Sciatic nerve (tissue), 2 donors: Measurements from ENCODE around the gene HMCN1. TPM values are rescaled to one million over a fixed set of nuclear protein-coding genes. Genes with fewer than 3 reads are reported as not detected.

Source experiments
- ATAC-seq: fragments of 200-7000 bp; cut with Tn5 transposase; one replicate; pipeline ENCODE4 v1.9.1; 2020; ENCODE audit warnings: mild to moderate bottlenecking, moderate library complexity
- DNase-seq: peaks from one replicate; pipeline ENCODE4 v3.0.0-alpha.2; 2020; ENCODE audit warnings: low spot score
- intact Hi-C: fragments of 100-400 bp; cut with DNase I; formaldehyde crosslinking; loops from one replicate; pipeline ENCODE4 v1.14.2; 2022
- total RNA-seq: library from RNA; stranded (reverse); fragmentation: NEBNext Ultra II Directional; extraction: Animal tissue kit (Norgen Biotek cat#: 25700); gene quantifications from one replicate; pipeline ENCODE4 v1.2.1, GENCODE V29; 2021
- donor health status: DM: no; HTN: no; CAD: no.
- donor health status: DM: no; HTN: no; CAD: no.

Gene HMCN1
- total RNA-seq, 1 donor from 2014 or later, result 6.9 TPM

DNA sequence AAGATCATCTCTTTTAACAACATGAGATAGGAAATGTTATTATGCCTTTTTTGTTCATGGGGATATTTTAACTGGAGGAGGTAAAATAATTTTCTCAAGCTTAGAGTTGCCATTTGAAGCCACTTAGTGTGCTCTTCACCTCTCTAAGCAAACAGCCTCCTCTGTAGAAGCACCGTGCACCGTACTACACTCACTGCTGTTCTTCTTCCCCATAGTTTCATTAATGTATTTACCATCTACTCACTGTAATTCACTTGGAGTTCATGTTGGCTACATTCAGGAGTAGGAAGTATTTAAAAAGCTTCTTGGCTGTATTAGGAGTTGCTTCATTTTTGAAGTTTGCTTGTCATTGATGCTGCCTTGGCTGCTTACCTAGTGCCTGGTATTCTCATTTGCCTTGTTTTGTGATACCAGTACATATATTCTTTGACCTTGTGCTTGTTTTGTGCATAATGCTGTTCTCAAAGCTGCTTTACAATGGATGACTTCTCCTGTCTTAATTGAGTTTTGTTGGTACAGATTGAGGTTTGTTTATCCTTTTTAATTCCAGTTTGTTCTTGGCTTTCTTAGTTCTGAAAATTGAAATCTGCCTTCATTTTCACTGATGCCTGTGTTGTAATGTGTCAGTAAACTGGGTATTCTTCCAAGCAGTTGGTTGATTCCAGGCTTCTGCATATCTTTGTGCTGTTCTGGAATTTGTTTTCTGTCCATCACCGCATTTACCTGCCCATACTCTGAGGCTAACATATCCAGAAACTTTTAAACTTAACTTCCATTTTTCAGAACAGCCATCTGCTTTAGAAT lies 240.4 kb downstream of the HMCN1 start:
- DNase-seq (no peak), ATAC-seq (no peak)
- intact Hi-C loops, result no loop called here

DNA sequence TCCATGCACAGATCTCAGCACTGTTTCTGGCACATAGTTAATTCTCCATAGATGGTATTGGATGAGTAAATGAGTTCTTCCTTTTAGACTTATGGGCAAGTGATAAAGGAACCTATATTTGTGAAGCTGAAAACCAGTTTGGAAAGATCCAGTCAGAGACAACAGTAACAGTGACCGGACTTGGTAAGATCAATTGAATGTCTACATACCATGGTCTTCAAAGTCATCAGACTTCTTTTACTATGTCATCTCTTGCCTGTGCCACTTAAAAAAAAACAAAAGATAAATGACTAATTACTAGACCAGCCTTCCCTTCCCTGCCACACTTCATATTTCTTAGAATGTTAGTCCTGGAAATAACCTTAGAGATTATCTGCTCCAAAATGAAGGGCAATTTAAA lies 246.7 kb downstream of the HMCN1 start:
- DNase-seq, result no peak
- intact Hi-C loops, result no loop called here
- no peak for ATAC-seq

DNA sequence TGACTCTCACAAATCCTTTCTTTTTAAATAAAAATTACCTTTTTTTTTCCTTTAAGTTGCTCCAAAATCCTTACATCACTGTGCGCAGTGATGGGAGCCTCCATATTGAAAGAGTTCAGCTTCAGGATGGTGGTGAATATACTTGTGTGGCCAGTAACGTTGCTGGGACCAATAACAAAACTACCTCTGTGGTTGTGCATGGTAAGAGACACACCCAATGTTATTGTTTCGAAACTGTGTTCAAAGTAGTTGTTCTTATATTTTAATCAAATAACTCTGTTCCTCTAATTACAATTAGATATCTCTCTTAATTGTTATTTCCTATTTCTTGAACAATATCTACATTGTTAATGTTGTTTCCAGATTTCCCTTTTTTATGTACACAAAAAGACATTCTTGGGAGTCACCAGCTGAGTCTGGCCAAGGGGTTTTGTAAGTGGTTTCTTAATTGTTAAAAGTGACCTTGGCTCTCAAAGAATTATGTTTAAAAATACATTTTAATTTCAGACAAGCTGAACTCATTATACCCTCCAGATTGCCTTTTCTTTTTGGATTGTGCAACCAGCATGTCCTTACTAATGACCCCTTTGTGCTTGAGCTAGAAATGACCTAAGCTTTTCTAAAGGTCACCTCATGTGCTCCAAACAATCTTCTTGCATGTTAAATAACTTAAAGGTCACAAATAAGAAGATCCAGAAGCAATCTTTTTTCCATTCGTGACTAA lies 250.1 kb downstream of the HMCN1 start:
- DNase-seq, result no peak
- ATAC-seq, result peak; percentile 89
- intact Hi-C loops, result no loop called here

DNA sequence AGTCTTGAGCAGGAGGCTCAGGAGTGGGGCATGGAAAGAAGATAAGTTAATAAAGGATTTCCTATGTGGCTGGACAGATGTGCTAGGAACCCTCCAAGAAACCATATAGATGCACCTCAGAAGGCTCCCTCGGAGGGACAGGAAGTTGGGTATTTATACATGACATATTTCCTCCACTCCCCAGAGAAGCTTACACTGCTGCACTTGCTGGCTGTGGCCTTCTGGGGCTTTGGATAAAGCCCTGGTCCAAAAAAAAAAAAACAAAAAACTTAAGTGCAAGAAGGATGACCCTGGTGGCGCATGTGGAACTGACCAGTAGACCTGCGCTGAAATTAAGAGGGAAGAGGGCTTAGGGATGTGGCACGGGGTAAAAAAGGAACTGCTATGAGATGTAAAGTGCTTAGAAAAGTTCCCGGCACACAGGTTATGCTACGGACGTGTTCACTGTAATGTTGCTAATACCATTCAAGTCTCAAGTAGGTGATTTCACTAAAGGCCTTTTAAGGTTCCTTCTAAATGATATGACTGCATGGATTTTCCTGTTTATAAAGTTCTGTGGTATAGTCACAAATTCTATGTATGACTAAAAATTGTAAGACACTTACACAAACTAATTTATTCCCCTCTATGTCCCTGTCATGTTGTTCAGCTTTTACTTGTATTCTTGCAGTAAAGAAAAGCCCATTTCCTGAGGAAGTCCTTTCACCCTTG lies 253.6 kb downstream of the HMCN1 start:
- DNase-seq (no peak), ATAC-seq (no peak)
- intact Hi-C loops, result no loop called here

DNA sequence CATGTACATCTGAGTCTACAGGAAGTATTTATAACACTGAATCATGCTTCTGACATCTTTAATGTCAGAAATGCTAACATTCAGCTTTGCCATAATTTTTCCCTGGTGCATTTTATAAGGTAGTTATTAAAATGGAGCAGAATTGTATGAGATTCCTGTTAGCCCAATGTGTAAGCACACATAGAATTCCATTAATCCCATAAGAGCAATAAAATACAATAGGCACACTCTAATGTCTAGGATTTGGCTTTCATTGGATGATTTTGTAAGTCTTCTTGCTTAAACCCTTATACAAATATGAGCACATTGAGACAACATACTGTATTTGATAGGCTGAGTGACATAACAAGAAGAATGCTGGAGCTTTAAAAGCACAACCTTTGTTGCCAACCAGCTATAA lies 256.4 kb downstream of the HMCN1 start:
- no peak for DNase-seq
- ATAC-seq, result no peak
- intact Hi-C loops, result no loop called here

DNA sequence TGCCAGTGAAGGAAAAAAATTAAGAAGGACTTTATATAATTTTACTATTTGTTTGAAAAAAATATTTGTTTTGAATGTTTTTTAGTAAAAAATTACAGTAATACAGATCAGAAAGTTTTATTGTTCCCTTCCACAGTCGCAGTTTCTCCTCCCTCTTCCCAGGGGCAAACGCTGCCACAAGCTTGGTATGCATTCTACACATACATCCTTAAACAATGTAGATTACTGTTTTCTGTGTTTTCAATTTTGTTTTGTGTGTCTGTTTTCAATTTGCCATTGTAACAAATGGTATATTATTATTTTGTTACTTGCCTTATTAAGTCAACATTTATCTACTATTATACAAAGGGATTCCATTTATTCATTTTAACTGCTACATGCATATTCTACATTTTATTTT lies 257.1 kb downstream of the HMCN1 start:
- intact Hi-C loops, result no loop called here
- DNase-seq (no peak), ATAC-seq (no peak)

DNA sequence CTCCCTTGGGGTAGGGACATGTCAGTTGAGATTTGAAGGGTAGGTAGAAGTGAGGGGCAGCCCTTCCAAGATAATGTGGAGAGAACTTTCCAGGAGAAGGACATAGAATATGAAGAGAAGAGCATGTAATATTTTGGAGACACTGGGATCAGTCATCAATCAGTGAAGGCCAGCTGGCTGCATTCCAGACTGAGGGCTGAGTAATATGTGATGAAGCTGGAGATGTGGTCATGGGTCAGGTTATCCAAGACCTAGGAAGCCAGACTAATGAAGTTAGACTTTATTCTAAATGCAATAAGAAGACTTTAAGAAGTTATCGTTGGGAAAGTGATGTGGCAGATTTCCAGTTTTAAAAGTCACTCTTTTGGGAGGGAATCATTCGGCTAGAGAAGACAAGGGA lies 262.0 kb downstream of the HMCN1 start:
- peak; percentile 62 for DNase-seq
- intact Hi-C loops, result no loop called here
- ATAC-seq, result no peak

DNA sequence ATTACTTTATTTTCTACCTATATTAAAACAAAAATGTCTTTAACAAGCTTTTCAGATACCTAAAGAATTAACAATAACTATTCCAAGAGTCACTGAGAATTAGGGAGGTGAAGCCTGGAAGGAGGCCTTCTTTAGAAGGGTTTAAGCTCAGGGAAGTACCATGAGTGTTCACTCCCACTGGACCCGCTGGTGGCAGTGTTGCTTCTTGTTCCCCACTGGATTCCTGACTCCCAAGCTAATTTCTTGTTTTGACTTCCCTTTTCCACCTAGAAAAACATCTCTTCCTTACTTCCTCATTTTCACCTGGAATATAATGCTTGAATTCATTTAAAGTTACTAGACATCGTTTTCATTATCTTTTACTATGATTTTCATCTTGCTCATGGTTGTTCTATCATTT lies 264.2 kb downstream of the HMCN1 start:
- no peak for DNase-seq
- intact Hi-C loops, result no loop called here
- no peak for ATAC-seq

DNA sequence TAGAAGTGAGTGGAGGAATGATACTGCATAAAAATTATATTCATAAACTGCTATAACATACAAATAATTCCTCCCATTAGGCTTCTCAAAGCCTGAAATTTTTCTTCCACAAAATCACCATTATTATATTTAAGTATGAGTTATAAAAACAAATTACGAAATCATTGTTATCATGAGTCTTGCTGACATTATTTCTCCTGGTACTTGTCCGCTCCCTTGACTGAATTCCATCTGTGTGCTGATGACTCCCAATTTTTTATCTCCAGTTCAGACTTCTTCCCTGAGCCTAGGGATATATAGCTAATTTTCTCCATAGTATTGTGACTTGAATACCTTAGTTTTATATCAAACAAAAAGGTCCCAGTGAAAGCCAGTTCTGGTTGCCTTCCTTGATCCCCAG lies 268.2 kb downstream of the HMCN1 start:
- intact Hi-C loops, result no loop called here
- ATAC-seq (no peak), DNase-seq (no peak)

DNA sequence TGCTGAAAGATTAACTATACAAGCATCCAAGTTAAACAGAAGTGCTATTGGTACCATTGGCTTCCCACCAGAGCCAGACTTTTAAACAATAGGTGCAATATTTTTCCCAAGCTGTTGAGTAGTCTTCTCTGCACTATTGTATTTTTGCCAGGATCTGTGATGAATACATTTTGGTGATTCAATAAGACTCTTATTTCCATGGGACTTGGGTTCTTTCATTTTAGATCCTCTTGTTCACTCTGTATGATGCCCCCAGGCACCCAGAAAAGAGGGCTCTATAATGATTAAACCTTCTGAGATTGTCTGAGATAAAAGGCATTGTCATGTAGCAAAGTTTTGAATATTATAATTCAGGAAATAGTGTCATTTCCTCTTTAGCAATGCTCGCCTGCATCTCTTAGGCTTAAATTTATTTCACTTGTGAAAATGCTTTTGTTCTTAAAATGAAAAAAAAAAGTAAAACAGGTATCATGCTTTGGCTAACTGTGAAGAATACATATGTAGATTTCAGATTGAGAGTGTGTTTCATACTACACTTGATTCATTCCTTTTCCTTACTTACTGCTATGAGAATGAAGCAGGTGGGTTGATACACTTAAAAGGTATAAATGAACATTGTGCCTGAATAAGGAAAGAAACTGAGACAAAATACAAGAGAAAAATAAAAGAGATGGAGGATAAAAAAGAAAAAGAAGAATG lies 275.0 kb downstream of the HMCN1 start:
- intact Hi-C loops, result no loop called here
- ATAC-seq (peak; percentile 34), DNase-seq (no peak)

DNA sequence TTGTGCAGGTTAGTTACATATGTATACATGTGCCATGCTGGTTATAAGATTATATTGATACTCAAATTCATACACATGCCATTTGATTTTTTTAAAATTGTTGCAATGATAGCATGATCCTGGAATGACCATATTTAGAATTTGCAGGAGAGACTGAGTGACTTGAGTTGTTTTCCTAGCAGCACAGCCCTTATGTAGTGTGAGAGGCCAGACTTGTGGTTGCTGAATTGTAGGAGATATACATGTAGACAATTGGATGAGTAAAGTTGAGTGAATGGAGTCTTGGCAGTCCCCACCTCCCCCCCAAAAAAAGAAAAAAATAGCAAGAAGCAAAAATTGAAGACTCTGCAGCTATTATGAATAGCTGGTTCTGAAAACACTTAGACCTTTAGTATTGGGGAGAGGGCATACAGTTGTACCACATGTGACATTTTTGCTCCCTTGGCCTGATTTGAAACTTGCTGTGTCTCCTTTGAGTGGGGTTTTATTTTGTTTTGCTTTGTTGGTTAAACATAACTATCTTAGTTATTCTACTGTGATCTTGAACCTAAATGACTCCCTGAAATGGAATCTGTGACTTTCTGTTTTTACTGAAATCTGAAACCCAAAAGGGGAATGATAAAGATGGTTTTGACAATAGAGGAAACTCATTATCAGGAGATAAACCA lies 280.3 kb downstream of the HMCN1 start:
- ATAC-seq, result no peak
- intact Hi-C loops, result no loop called here
- DNase-seq, result no peak

DNA sequence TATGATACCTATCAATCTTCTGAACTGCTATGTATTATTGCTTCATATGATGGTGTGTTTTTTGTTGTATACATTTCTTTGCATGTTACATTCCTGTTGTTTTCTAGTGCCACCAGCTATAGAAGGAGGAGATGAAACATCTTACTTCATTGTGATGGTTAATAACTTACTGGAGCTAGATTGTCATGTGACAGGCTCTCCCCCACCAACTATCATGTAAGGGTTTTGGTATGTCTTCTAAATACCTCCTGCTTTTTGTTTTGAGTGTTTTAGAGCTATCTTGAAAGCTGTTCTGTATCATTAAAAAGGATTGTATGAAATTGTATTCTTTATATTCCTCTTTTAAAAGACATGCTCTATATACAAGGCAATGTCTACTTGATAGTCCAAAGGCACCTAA lies 282.7 kb downstream of the HMCN1 start:
- ATAC-seq, result no peak
- no peak for DNase-seq
- intact Hi-C loops, result no loop called here

DNA sequence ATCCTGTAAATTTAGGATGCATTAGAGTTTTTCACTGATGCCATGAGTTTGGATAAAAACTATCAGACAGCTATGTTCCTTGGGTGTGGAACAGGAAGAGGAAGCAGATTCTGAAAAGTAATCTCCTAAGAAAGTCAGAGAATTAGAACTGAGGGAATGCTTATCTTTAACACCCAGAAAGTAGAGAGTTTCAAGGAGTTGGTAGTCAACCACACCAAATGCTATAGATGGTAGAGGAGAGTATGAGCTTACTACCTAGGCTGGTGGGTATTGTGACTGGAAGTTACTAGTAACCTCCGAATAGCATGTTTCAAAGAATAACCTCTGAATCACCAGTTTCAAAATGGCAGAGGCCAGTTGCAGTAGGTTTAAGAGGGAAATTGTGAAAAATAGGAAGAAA lies 288.0 kb downstream of the HMCN1 start:
- no peak for ATAC-seq
- intact Hi-C loops, result no loop called here
- no peak for DNase-seq

DNA sequence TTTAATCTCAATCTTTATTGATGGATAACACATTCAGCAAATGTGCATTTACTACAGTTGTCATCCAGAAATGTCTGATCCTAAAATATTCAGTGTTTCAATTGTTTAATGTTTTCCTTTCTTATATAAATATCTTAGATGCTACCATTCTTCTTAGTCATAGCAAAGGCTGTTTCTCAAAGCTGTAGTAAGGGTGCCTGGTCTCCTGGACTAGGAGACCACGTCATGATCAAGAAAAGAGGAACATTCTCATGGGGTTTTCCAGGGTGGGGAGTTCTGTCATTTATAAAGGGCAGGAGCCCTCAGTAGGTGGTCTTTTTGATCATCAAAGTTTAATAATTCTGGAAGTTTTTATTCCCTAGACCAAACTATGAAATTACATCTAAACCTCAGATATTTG lies 292.8 kb downstream of the HMCN1 start:
- no peak for ATAC-seq
- DNase-seq, result no peak
- intact Hi-C loops, result no loop called here

DNA sequence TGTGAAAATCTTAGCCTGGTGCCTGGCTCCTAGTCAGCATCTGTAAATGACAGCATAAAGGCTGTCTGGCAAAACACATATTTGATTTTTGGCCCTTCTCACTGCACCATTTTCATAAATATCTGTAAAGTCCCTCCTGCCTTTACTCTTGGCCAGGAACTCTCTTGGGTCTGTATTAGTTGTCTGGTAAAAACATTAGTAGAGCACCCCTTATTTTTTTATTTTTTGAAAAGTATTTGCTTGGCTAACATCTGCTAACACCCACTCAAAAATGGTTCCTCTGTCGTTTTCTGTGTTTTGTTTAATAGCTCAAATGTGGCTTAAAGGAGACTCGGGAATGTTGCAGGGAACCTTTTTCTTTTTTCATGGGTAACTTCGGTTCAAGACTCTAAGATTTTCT lies 293.4 kb downstream of the HMCN1 start:
- DNase-seq (no peak), ATAC-seq (no peak)
- intact Hi-C loops, result no loop called here

DNA sequence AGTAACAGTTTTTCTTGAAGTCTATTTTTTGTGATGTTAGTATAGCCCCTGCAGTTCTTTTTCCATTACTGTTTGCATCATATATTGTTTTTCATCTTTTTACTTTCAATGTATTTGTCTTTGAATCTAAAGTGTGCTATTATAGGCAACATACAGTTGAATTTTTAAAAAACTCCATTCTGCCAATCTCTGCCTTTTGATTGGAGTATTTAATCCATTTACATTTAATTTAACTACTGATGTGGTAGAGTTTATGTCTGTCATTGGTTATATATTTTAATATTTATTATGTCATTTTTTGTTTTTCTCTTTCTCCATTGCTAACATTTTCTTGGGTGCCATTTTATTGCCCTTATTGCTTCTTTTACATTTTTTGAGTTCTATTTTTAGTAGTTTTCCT lies 296.3 kb downstream of the HMCN1 start:
- DNase-seq (no peak), ATAC-seq (no peak)
- intact Hi-C loops, result no loop called here

DNA sequence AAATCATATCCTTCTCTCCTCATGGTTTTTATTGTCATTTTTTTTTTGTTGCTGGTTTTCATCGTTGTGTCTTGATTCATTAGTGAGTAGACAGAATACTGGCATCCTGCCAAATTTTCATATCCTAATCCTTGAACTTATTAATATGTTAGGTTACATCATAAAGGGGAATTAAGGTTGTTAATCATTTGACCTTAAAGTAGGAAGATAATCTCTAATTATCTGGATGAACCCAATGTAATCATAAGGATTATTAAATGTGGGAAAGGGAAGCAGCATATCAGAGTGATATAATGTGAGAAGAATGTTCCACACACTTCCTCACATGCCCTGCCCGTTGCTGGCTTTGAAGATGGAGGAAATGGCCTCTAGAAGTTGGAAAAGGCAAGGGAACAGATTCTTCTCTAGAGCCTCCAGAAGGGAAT lies 299.7 kb downstream of the HMCN1 start:
- ATAC-seq (no peak), DNase-seq (no peak)
- intact Hi-C loops, result no loop called here

DNA sequence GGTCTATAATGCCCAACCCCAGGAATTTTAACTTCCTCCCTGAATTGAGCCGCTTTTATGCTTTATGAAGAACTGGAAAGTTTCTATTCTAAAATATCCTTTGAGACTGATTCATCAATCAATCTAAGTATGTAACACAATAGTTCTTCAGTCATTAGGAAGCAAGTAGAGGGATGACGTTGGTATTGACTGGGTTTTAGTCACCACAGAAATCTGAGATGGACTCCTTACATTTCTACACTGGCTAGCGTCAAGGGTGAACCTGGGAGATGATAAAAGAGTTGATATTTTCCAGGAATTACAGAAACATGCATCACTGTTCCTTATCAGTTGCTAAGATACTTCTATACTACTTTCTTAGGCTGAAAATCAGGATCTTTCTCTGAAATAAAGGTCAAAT lies 308.0 kb downstream of the HMCN1 start:
- ATAC-seq (no peak), DNase-seq (no peak)
- intact Hi-C loops, result no loop called here

DNA sequence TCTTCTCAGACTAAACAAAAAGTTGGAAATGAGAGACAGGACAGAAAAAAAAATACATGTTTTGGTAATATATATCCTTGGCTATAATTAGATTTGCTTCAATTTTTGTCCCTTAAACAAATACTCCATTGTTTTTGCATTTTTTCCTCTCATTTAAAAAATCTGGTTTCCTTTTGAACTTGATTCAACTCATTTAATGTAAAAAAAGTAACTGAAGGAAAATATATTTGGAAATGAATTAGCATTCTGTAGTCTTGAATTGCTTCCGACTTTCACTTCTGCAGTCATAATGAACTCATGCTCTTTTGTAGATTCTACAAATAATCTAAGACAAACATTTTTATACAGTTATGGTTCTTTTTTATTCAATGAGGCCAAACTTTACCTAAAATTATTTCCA lies 309.1 kb downstream of the HMCN1 start:
- ATAC-seq (no peak), DNase-seq (no peak)
- intact Hi-C loops, result no loop called here
